Measurements from ENCODE around the gene UTS2R. TPM values are rescaled to one million over a fixed set of nuclear protein-coding genes. Genes with fewer than 3 reads are reported as not detected.
A peak's percentile ranks its signal among the peaks of the same experiment; 100 is the strongest.

UTS2R gene
- total RNA-seq, 2 experiments from 2014 or later = not detected

GRCh38 chr17:82415786-82416185 is 44.2 kb downstream of the UTS2R start:
- H3K27ac Mint-ChIP-seq = no peak overlapping the region

GRCh38 chr17:82416264-82416663 is 44.7 kb downstream of the UTS2R start:
- POLR2A ChIA-PET = interaction anchor here (1.0 kb wide), 1 partner anchor 82 kb away, joined by 3 read pairs; the partner anchor contains the start of gene SECTM1
- ATAC-seq (ENCODE audit: poor library complexity) (no peak), DNase-seq (no peak)
- Mint-ChIP-seq H3K4me3 (peak overlapping the region; percentile 13), H3K27me3 (no peaks in the 10 kb centered on the region), H3K4me1 (ENCODE audit: low read depth) (peaks cover 27% of the 10 kb centered on the region), H3K36me3 (ENCODE audit: low read depth) (peaks cover 29% of the 10 kb centered on the region), H3K27ac (no peak overlapping the region), H3K9me3 (no peaks in the 10 kb centered on the region)
- no peak overlapping the region for H3K27ac ChIP-seq (ENCODE audit: low read depth in 1 of 2, low read length in 2 of 2)
- no peak overlapping the region for H3K4me3 ChIP-seq (ENCODE audit: low read length)
- TF ChIP-seq CTCF (IDR thresholded peaks at IDR 0.05) = no peak
- intact Hi-C loops (cut with DNase I, micrococcal nuclease) = loop anchor here (5.0 to 10.0 kb wide), 5 partner anchors 36 to 381 kb away; partner anchors contain the start of genes DCXR (in 2 of the 2), CYBC1 (in 1 of the 2), RAC3 (in 1 of the 2) and TBCD (in 1 of the 2)
- CTCF ChIA-PET = no interaction called here
- no peaks in the 10 kb centered on the region for H3K27me3 ChIP-seq (ENCODE audit: control insufficient read depth in 1 of 2, insufficient read depth in 2 of 2, low read length in 2 of 2)
- H3K4me1 ChIP-seq (ENCODE audit: insufficient read depth, low read length) = peaks cover 30% of the 10 kb centered on the region
- H3K36me3 ChIP-seq (ENCODE audit: insufficient read depth, low read length) = peaks cover 17% of the 10 kb centered on the region
- H3K9me3 ChIP-seq (ENCODE audit: control insufficient read depth in 1 of 2, insufficient read depth in 1 of 2, low read length in 2 of 2) = no peaks in the 10 kb centered on the region

More at GRCh38 chr17:82415786-82416185, 44.2 kb downstream of the UTS2R start:
- ChIA-PET CTCF (no interaction called here), POLR2A (interaction anchor here (1.0 kb wide), 1 partner anchor 82 kb away, joined by 3 read pairs; the partner anchor contains the start of gene SECTM1)
- H3K4me3 ChIP-seq (ENCODE audit: low read length) = no peak overlapping the region
- H3K27me3 ChIP-seq (ENCODE audit: control insufficient read depth in 1 of 2, insufficient read depth in 2 of 2, low read length in 2 of 2) = no peaks in the 10 kb centered on the region
- Mint-ChIP-seq H3K9me3 (no peaks in the 10 kb centered on the region), H3K4me3 (no peak overlapping the region), H3K27me3 (no peaks in the 10 kb centered on the region), H3K4me1 (ENCODE audit: low read depth) (peaks cover 27% of the 10 kb centered on the region), H3K36me3 (ENCODE audit: low read depth) (peaks cover 24% of the 10 kb centered on the region)
- no peak for DNase-seq
- no peak for ATAC-seq (ENCODE audit: poor library complexity)
- no peaks in the 10 kb centered on the region for H3K9me3 ChIP-seq (ENCODE audit: control insufficient read depth in 1 of 2, insufficient read depth in 1 of 2, low read length in 2 of 2)
- H3K27ac ChIP-seq (ENCODE audit: low read depth in 1 of 2, low read length in 2 of 2) = no peak overlapping the region
- intact Hi-C loops (cut with DNase I, micrococcal nuclease) = loop anchor here (2.0 to 10.0 kb wide), 6 partner anchors 37 to 381 kb away; partner anchors contain the start of genes DCXR (in 2 of the 2), CYBC1 (in 1 of the 2), RAC3 (in 1 of the 2) and TBCD (in 1 of the 2)
- H3K36me3 ChIP-seq (ENCODE audit: insufficient read depth, low read length) = peaks cover 14% of the 10 kb centered on the region
- H3K4me1 ChIP-seq (ENCODE audit: insufficient read depth, low read length) = peaks cover 30% of the 10 kb centered on the region
- TF ChIP-seq CTCF (IDR thresholded peaks at IDR 0.05) = no peak

- CTCF ChIA-PET = no interaction called here
- peaks cover 18% of the 10 kb centered on the region for H3K36me3 ChIP-seq (ENCODE audit: insufficient read depth, low read length)
- POLR2A ChIA-PET = interaction anchor here (1.0 kb wide), 1 partner anchor 83 kb away, joined by 3 read pairs; the partner anchor contains the start of gene SECTM1
- H3K27ac ChIP-seq (ENCODE audit: low read depth in 1 of 2, low read length in 2 of 2) = no peak overlapping the region
- no peaks in the 10 kb centered on the region for H3K27me3 Mint-ChIP-seq
- H3K4me1 Mint-ChIP-seq (ENCODE audit: low read depth) = peaks cover 27% of the 10 kb centered on the region
- no peak for TF ChIP-seq CTCF (IDR thresholded peaks at IDR 0.05)
- intact Hi-C loops (cut with DNase I, micrococcal nuclease) = loop anchor here (5.0 to 10.0 kb wide), 5 partner anchors 36 to 382 kb away; partner anchors contain the start of genes DCXR (in 2 of the 2), CYBC1 (in 1 of the 2), RAC3 (in 1 of the 2) and TBCD (in 1 of the 2)
- no peak overlapping the region for H3K27ac Mint-ChIP-seq
- H3K4me1 ChIP-seq (ENCODE audit: insufficient read depth, low read length) = peaks cover 30% of the 10 kb centered on the region
- no peaks in the 10 kb centered on the region for H3K27me3 ChIP-seq (ENCODE audit: control insufficient read depth in 1 of 2, insufficient read depth in 2 of 2, low read length in 2 of 2)
- no peaks in the 10 kb centered on the region for H3K9me3 ChIP-seq (ENCODE audit: control insufficient read depth in 1 of 2, insufficient read depth in 1 of 2, low read length in 2 of 2)
- H3K4me3 Mint-ChIP-seq = no peak overlapping the region
- peaks cover 31% of the 10 kb centered on the region for H3K36me3 Mint-ChIP-seq (ENCODE audit: low read depth)
- ATAC-seq (ENCODE audit: poor library complexity) = no peak
- H3K9me3 Mint-ChIP-seq = no peaks in the 10 kb centered on the region
- no peak overlapping the region for H3K4me3 ChIP-seq (ENCODE audit: low read length)
- DNase-seq = no peak
Observed at GRCh38 chr17:82416771-82417170, 45.2 kb downstream of the UTS2R start.

Data from CD4-positive, alpha-beta T cell (primary cell).